C1 segment of cervical spinal cord (tissue), 14 donors: Measurements from ENCODE around the gene POTED.
"Not testable (repeated sequence)": the region's sequence is repeated elsewhere in the genome, so short reads cannot be mapped to it uniquely, and the experiment has no call there.

ENCODE experiments used
- DNase-seq, 14 donors: peaks; one replicate each; lab custom pipeline; 2025; lab: John Stamatoyannopoulos, UW

Gene POTED

DNA sequence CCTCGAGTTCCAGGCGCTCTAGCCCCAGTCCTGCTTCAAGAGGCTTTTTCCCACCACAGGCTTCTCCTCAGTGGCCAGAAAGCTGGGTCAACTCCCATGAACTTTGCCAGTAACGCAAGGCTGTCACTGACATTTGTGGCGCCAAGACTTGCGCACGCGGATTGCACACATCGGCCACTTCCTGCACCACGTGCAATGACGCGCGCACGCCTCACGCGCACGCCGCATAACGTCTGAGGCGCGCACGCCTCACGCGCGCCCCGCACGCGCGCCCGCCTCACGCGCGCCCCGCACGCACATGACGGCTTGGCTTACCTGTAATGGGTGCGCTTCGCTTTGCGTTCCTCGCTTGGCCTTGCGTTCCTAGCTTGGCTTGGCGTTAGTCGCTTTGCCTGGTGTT, at the start of gene POTED:
POTED (plus strand) TSS at position 301 of the 400 bp plus-strand sequence. CDS start 452 bp downstream, outside the sequence.
- DNase-seq: not testable (repeated sequence)

GRCh38 chr21:13650101-13650500, 40.5 kb downstream of the POTED start:
- not testable (repeated sequence) for DNase-seq

- DNase-seq: not testable (repeated sequence)
Measured at GRCh38 chr21:13651746-13652145, 42.2 kb downstream of the POTED start.
